GM19468 (cell line): ENCODE measurements around the gene MLXIPL.
"Not testable (repeated sequence)": the region's sequence is repeated elsewhere in the genome, so short reads cannot be mapped to it uniquely, and the experiment has no call there.

ENCODE experiments used
- ATAC-seq: cut with Tn5 transposase; IDR thresholded peaks from one replicate; pipeline ENCODE4 v1.9.1; 2021; ENCODE audit warnings: mild to moderate bottlenecking, moderate library complexity, moderate number of reproducible peaks; ENCODE audit not compliant: unreplicated experiment; ENCODE audit errors: extremely low read depth

MLXIPL gene

DNA sequence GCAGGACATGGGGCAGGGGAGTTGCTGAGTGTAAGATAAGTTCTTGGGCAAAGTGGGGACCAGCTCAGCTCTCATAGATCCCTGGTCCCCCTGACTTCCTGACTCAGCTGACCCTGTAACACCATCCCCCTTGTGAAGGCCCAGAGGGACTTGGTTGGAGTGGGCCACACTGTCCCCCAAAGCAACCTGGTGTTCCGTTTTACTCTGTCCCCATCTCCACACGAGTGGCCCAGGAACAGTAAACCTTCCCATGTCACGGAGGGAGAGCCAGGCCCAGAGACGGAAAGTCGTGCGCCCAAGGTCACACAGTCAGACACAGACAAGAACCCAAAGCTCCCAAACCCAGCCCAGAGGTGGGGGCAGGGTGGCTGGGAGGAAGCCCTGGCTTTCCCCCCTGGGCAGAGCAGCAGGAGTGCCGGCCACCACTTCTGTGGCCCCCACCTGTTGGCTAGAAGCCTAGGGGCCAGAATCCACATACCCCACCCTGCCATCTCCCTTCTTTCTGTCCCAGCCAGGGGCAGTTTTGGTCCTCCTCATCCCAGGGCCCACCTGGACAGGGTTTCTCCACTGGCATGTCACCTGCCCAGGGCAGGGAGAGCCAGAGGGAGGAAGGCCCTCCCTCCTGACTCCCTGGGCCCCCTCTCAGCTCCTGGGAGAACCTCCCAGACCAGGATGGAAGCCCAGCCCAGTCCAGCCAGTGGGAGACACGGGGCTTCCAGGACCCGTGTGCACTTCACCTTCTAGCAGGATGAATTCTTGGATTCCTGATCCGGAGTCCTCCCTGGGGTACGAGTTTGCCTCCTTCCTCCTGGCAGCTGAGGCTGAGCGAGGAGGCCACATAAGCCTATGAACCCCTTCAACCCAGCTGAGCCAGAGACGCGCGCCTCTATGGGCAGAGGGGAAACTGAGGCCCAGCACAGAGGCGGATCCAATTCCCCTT, 22.7 kb upstream of the MLXIPL start:
- no peak for ATAC-seq

DNA sequence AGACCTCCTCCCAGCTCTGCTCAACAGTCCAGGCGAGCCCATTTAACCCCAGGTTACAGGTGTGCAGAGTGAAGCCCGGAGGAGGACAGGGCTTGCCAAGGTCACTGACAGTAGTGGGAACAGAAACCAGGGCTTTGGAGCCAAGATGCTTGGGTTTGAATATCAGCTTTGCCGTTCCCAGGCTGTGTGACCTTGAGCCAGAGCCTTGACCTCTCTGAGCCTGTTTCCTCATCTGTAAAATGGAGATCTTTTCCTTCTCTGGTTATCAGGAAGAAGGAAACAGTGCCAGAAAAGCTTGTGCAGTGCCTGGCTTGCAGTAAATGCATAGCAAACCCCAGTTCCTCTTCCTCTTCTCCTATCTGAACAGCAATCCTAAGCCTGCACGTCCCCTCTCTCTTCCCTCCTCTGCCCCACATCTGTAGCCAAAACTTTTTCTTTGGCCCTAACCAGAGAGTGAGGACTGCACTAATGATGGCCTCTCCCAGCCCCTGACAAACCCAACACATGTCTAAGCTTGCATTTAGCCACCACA, 21.4 kb upstream of the MLXIPL start:
- no peak for ATAC-seq

DNA sequence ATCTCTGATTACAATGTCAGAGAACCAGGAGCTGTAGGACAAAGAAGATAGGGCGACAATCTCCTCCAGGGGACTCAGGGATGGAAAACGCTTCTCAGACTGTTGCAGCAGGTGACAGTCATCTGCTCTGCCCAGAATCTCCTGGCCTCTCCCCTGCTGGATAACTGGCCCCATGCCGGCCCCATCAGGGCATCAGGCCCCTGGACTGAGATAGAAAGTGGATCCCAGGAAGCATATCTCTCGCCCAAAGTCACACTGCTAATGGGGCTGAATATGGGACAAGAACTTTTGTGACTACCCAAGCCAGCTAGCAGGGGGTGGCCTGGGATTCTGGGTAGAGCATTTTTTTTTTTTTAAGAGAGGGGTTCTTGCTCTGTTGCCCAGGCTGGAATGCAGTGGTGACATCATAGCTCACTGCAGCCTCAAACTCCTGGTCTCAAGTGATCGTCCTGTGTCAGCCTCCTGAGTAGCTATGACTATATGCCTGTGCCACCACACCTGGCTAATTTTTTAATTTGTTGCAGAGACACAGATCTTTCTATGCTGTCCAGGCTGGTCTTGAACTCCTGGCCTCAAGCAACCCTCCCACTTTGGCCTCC, 20.5 kb upstream of the MLXIPL start:
- ATAC-seq, result no peak

DNA sequence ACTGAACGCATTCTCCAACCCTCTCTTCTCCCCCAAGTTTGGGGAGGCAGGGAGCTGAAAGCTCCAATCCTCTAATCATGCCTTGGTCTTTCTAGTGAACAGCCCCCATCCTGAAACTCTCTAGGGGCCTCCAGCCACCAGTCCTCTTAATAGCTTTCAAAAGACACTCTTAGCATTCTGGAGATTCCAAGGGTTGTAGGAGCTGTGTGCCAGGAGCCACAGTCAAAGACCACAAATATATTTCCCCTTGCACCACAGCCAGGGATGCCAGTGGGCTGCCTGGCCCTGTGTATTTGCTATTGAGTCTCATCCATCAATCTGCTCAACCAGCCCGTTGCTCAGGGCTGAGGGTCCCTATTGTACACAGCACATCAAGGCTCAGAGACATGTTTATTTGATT, 18.5 kb upstream of the MLXIPL start:
- no peak for ATAC-seq

DNA sequence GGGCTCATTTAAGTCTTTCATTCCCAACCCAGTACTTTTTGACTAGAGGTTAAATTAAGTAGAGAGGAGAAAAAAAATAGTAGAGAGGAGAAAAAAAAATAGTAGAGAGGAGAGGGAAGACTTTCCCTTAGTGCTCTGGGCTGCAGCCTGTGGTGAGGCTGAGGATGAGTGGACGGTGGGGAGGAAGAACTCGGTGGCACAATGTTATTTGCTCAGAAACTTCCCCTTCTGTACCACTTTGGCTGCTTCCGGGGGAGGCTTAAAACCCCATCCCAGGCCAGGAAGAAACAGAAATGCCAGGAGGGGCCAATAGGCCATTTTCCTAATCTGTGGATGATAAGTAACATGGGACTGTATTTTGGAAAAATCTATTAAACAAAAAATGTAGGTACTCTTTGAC, 14.6 kb upstream of the MLXIPL start:
- no peak for ATAC-seq

DNA sequence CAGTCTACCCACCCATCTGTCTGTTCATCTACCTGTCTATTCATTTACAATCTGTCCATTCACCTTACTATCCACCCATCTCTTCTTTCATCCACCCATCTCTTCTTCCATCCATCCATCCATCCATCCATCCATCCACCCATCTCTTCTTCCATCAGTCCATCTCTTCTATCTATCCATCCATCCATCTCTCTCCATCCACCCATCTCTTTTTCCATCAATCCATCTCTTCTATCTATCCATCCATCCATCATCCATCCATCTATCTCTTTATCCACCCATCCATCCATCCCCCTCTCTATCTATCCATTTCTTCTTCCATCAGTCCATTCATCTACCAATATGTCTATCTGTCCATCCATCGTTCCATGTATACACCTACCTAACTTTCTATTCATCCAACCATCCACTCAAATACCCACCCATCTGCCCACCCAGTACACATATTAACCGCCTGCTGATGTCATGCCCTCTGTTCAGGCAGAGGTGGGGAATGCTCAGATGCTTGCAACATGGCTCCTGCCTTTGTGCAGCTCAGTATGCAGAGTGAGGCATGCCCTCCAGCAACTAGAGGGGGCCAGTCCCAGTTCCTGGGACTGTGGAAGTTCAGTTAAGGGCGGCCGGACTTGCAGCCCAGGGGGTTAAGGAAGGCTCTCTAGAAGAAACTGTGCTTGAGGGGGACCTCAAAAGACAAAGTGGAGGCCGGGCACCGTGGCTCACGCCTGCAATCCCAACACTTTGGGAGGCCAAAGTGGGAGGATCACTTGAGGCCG, 11.3 kb upstream of the MLXIPL start:
- no peak for ATAC-seq

DNA sequence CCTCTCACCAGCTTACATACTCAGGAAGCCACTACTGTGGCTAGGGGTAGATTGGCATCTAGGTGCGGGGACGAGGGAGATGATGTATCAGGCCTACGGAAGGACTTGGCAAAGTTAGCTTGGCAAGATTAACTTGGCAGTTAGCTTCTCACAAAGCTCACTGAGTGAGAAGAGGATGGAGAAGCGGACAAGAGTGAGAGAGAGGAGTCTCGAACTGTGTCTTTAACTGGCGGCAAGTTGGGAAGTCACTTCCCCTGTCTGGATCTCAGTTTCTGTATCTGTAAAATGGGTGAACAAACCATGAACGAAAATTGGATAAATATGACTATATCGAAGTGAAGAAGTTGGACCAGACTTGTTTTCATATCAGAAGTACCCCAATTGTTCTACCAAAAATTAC, 9.5 kb upstream of the MLXIPL start:
- ATAC-seq, result no peak

DNA sequence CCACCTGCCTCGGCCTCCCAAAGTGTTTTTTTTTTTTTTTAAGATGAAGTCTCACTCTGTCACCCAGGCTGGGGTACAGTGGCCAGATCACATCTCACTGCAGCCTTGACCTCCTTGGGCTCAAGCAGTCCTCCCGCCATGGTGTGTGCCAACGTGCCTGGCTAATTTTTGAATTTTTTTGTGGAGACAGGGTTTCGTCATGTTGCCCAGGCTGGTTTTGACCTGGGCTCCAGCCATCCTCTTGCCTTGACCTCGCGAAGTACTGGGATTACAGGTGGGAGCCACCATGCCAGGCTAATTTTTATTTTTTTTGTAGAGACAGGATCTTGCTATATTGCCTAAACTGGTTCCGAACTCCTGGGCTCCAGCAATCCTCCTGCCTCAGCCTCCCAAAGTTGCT, 9.0 kb upstream of the MLXIPL start:
- no peak for ATAC-seq

DNA sequence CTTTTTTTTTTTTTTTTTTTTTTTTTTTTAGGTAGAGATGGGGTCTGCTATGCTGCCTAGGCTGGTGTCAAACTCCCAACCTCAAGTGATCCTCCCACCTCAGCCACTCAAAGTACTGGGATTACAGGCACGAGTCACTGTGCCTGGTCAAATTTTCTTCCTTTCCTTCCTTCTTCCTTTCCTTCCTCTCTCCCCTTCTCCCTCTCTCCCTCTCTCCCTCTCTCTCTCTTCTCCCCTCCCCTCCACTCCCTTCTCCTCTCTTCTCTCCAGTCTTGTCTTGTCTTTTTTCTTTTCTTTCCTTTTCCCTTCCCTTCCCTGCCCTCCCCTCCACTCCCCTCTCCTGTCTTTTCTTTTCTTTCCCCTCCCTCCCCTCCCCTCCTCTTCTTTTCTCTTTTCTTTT, 7.2 kb upstream of the MLXIPL start:
- no peak for ATAC-seq

DNA sequence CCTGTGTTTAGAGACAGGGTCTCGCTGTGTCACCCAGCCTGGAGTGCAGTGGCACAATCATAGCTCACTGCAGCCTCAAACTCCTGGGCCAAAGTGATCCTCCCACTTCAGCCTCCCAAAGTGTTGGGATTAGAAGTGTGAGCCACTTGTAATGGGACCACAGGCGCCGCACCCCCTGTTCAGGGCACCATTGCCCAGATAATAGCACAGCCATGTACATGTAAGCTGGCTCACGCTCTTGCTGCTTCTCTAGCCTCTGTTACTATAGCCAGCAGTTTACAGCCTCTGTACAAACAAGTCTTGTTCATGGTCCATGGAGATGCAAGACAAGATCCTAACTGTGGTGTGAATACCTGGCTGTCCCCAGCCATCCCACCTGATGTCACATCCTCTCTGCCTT, 4.2 kb upstream of the MLXIPL start:
- no peak for ATAC-seq

DNA sequence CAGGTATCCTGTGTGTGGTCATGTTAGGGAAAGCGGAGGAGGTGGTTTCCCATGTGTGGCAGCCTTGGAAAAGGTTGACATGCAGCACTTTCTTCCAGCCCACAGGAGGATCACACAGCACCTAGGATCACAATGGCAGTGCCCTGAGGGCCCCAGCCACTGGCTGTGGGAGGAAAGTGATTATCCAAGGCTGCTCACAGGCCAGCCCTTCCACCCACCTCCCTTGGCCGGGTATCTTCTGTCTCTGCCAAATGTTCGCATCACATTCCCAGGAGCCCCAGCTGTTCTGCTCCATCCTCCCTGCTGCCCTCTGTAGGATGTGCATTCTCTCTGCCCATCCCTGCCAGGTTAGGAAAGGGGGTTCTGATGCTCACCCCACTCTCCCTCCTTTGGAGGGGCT, 2.5 kb upstream of the MLXIPL start:
- ATAC-seq, result no peak

DNA sequence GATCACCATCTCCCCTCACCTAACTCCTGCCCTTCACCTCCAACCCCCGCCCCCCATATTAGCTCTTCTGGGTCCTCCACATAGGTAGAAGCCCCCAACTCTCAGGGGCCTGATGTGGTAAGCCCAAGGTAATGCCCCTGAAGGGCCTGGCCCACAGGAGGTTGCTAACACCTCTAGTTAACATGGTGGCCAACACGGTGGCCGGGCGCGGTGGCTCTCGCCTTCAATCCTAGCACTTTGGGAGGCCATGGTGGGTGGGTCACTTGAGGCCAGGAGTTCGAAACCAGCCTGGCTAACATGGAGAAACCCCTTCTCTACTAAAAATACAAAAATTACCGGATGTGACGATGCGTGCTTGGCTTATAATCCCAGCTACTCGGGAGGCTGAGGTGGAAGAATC, 954 bp upstream of the MLXIPL start:
- ATAC-seq, result no peak

DNA sequence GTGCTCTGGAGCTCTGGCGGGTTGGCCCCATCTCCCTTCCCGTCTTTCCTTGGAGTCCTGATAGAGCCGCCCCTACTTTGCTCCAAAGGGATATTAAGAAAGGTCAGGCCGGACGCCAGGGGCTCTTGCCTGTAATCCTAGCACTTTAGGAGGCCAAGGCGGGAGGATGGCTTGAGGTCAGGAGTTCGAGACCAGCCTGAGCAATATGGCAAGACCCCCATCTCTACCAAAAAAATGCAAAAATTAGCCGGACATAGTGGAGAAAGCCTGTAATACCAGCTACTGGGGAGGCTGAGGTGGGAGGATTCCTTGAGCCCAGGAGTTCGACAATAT, 313 bp upstream of the MLXIPL start:
- ATAC-seq, result no peak

DNA sequence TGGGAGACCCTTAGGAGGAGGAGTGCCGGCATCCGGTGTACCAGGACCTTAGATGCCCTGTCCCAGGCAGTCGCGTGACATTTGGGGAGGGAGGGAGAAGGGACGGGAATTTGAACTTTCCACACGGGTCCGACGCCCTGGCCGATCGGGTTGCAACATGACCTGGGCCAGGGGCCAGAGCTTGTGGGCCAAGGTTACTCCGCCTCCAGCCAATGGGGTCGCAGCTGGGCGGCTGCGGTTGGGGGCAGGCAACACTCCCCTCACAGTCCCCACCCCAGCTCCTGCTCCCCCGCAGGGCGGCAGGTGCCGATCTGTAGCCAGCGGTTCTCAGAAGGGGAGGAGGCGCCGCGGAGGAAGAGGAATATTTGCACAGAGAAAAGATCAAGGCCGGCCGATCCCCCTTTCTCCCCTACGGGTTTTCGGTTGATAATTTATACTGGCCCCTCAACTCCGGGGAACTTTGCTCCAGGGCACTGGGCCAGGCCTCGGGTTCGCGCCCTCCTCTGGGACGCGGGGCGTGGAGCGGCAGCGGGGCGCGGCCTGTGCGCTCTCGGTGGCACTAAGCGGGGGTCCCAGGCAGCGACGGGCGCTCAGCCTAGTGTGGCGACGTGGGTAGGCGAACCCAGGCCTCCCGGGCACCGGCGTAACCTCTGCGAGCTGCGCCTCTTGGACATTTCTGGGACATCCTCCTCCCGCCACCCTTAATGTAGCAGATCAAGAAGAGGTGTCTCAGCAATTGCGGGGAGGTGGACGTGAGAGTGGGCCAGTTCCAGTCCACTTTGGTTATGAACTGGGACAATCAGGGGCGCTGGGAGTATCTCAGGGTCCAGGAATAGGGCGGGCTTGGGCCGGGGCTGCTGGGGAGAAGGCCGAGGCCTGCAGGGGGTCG, 1.2 kb downstream of the MLXIPL start:
- no peak for ATAC-seq

DNA sequence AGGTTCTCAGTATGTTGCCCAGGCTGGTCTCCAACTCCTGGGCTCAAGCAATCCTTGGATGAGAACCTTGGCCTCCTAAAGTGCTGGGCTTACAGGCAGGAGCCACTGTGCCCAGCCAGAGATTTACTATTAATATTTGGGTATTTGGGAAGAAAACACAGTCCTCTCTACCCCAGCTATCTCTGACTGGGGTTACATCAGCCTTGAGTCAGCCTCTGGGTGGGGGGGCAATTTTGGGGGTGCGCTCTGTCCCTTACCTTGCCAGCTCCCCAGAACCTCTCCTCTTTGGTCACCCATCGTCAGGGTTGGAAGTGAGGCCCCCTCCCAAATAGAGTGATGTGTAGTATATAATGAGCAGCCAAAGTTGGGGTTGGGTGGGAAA, 1.8 kb downstream of the MLXIPL start:
- ATAC-seq, result no peak

DNA sequence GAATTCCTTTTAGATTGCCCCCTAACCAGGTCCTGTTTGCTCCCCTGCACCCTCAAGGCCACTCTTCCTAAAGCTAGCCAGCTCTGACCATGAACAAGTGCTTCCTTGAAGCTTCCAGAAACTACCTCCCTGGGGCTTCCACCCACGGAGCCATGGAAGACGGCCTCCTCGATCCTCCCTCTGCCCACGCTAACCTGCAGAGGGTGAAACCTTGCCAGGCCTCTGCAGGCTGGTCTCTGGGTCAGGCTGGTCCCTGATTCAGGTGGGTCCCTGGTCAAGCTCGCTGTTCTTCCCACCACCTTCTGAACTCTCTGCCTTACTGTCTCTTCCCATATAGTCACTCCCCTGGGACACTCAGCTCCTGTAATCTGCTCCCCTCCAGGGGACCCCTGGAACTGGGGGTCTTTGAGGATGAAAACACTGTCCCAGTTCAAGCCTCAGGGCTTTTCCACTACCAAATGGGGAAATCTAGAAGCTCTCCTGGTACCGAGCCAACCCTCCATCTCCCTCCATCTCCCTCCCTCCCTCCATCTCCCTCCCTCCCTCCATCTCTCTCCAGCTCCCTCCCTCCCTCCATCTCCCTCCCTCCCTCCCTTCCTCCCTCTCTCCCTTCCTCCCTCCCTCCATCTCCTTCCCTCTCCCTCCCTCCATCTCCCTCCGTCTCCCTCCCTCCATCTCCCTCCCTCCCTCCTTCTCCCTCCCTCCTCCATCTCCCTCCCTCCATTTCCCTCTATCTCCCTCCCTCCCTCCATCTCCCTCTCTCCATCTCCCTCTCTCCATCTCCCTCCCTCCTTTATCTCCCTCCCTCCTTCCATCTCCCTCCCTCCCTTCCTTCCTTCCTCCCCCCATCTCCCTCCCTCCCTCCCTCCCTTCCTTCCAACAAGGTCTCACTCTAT, 2.9 kb downstream of the MLXIPL start:
- no peak for ATAC-seq

DNA sequence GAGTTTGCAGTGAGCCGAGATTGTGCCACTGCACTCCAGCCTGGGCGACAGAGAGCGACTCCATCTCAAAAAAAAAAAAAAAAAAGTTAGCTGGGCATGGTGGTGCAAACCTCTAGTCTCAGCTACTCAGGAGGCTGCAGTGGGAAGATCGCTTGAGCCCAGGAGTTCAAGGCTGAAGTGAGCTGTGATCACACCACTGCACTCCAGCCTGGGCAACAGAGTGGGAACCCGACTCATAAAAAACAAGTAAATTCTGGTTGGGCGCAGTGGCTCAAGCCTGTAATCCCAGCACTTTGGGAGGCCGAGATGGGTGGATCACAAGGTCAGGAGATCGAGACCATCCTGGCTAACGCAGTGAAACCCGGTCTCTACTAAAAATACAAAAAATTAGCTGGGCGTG, 4.9 kb downstream of the MLXIPL start:
- not testable (repeated sequence) for ATAC-seq

DNA sequence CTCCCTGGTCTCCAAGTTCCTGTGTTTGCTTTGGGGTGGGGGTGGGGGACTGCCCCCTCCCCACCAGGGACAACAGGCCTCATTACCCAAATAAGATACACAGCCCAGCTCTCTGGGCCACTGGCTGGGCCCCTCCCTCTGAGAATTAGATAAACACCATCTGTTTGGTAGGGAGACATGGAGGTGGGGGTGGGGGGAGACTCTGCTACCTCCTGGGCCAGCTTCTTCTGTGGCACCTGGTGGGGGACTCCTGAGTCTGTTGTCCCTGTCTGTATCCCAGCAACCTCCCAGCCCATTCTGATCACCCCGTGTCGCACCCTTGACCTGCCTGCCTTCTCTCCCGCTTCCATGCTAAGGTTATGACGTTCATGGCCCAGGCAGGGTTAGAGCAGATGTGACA, 5.8 kb downstream of the MLXIPL start:
- ATAC-seq, result no peak

DNA sequence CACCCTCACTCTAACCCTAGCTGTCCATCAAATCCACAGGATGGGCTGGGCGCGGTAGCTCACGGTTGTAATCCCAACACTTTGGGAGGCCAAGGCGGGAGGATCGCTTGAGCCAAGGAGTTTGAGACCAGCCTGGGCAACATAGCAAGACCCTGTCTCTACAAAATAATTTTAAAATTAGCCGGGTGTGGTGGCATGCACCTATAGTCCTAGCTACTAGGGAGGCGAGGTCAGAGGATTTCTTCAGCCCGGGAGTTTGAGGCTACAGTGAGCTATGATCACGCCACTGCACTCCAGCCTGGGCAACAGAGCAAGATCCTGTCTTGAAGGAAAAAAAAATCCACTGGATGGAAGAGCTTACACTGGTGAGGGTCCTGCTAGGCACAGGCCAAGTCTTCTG, 6.8 kb downstream of the MLXIPL start:
- ATAC-seq, result not testable (repeated sequence)
